B cell (primary cell): ENCODE data around the gene SHFL. TPM values are rescaled to one million over a fixed set of nuclear protein-coding genes. Genes with fewer than 3 reads are reported as not detected.

Source experiments
- ATAC-seq: fragments of 200-7000 bp; cut with Tn5 transposase; one replicate; pipeline ENCODE4 v1.10.0; 2021; ENCODE audit warnings: low read depth, mild to moderate bottlenecking, moderate number of reproducible peaks, moderate library complexity
- CTCF ChIA-PET: fragments of 350-600 bp; sonication (Branson Sonifier 250); formaldehyde crosslinking; loops from one replicate; lab custom pipeline; 2021; ENCODE audit warnings: antibody characterized with exemption, inconsistent platforms; lab: Charles Lee
- POLR2A ChIA-PET: fragments of 350-600 bp; sonication (Branson Sonifier 250); formaldehyde crosslinking; loops from one replicate; lab custom pipeline; 2021; ENCODE audit warnings: antibody characterized with exemption; lab: Charles Lee
- DNase-seq: peaks from one replicate; pipeline ENCODE4 v3.0.0; 2013
- H2AFZ ChIP-seq: 2 replicates; pipeline ENCODE4 v1.6.1; 2012; ENCODE audit warnings: mild to moderate bottlenecking, low read depth, low read length; ENCODE audit not compliant: insufficient read depth, poor library complexity, severe bottlenecking
- H3K27ac ChIP-seq, 2 donors: 1 replicate in 1 of 2; 2 replicates in 1 of 2; pipeline ENCODE4 v1.5.1; 2012 to 2013; ENCODE audit warnings: low read length in 2 of 2, mild to moderate bottlenecking in 2 of 2, moderate library complexity in 1 of 2
- H3K27me3 ChIP-seq, 4 experiments: fragments of 200-600 bp in 1 of 4; sonication (generic) in 1 of 4; replicated peaks in 1 of 4; 1 replicate in 2 of 4; 2 replicates in 2 of 4; pipeline versions ENCODE4 v1.6.1 to v1.7.0; 2013 to 2016; ENCODE audit warnings: low read length in 3 of 4, mild to moderate bottlenecking in 2 of 4, mixed read lengths in 1 of 4, moderate library complexity in 1 of 4; ENCODE audit not compliant: insufficient read depth in 4 of 4, control insufficient read depth in 3 of 4; ENCODE audit errors: control extremely low read depth in 1 of 4
- H3K36me3 ChIP-seq, 2 experiments: replicated peaks in 1 of 2; 1 replicate in 1 of 2; 2 replicates in 1 of 2; pipeline versions ENCODE4 v1.6.1 to v1.7.1; 2013; ENCODE audit warnings: low read length in 1 of 2; ENCODE audit not compliant: insufficient read depth in 2 of 2, control insufficient read depth in 1 of 2; ENCODE audit errors: control extremely low read depth in 1 of 2, extremely low read depth in 1 of 2
- H3K4me1 ChIP-seq, 2 donors: fragments of 200-600 bp in 1 of 2; sonication (generic) in 1 of 2; 1 replicate in 1 of 2; 2 replicates in 1 of 2; pipeline versions ENCODE4 v1.5.1 to v1.6.1; 2013 to 2017; ENCODE audit warnings: low read length in 2 of 2; ENCODE audit not compliant: control insufficient read depth in 2 of 2, insufficient read depth in 2 of 2
- H3K4me2 ChIP-seq: replicated peaks from 2 replicates; pipeline ENCODE3; 2012; ENCODE audit warnings: mild to moderate bottlenecking, low read depth, low read length; ENCODE audit not compliant: poor library complexity, severe bottlenecking
- H3K4me3 ChIP-seq, 5 experiments: fragments of 200-600 bp in 1 of 5; sonication (generic) in 1 of 5; 1 replicate in 3 of 5; 2 replicates in 2 of 5; pipeline versions ENCODE4 v1.5.1 to v1.7.0; 2011 to 2016; ENCODE audit warnings: low read length in 4 of 5, mild to moderate bottlenecking in 4 of 5, low read depth in 2 of 5, control low read depth in 1 of 5, moderate library complexity in 1 of 5; ENCODE audit not compliant: insufficient read depth in 1 of 5; ENCODE audit errors: control extremely low read depth in 1 of 5, extremely low read depth in 1 of 5
- H3K79me2 ChIP-seq: fragments of 200-600 bp; sonication (generic); one replicate; pipeline ENCODE4 v1.6.0; 2016; ENCODE audit warnings: low read length; ENCODE audit not compliant: control insufficient read depth, insufficient read depth
- H3K9ac ChIP-seq: fragments of 200-600 bp; sonication (generic); 2 replicates; pipeline ENCODE4 v1.6.1; 2017; ENCODE audit warnings: mild to moderate bottlenecking, low read length, moderate library complexity
- H3K9me3 ChIP-seq, 3 donors: one replicate each; pipeline versions ENCODE4 v1.6.1 to v1.7.1; 2013; ENCODE audit warnings: low read length in 2 of 3; ENCODE audit not compliant: control insufficient read depth in 2 of 3, insufficient read depth in 1 of 3; ENCODE audit errors: control extremely low read depth in 1 of 3
- H4K20me1 ChIP-seq: 2 replicates; pipeline ENCODE4 v1.6.0; 2012; ENCODE audit warnings: mild to moderate bottlenecking, low read length; ENCODE audit not compliant: insufficient read depth, control insufficient read depth, poor library complexity, severe bottlenecking
- H3K27ac Mint-ChIP-seq: one replicate; pipeline ENCODE4 v1.8.0; 2021; ENCODE audit warnings: mixed read lengths
- H3K27me3 Mint-ChIP-seq: one replicate; pipeline ENCODE4 v1.8.0; 2021; ENCODE audit warnings: mixed read lengths
- H3K4me1 Mint-ChIP-seq: one replicate; pipeline ENCODE4 v1.8.0; 2021; ENCODE audit warnings: mixed read lengths
- H3K4me3 Mint-ChIP-seq: one replicate; pipeline ENCODE4 v1.8.0; 2021; ENCODE audit warnings: mixed read lengths
- H3K9me3 Mint-ChIP-seq: one replicate; pipeline ENCODE4 v1.8.0; 2022; ENCODE audit warnings: mixed read lengths; ENCODE audit not compliant: insufficient read depth
- EZH2 ChIP-seq: IDR thresholded peaks from 2 replicates; pipeline ENCODE4 v1.6.1; 2012; ENCODE audit warnings: borderline replicate concordance, low read depth, mild to moderate bottlenecking, moderate library complexity, low read length; ENCODE audit not compliant: insufficient read depth, poor library complexity, severe bottlenecking
- WGBS: methylation state at CpG from one replicate; pipeline ENCODE4 v1.1.5; 2013; ENCODE audit warnings: missing lambda C conversion rate; ENCODE audit not compliant: insufficient coverage; 5-methylcytosine and 5-hydroxymethylcytosine counted together
- intact Hi-C: fragments of 100-400 bp; cut with micrococcal nuclease; formaldehyde crosslinking; loops from one replicate; pipeline ENCODE4 v1.10.0; 2022
- polyA plus RNA-seq: library from polyadenylated mRNA; depleted of rRNA; stranded (reverse); fragments of >200 nt; gene quantifications from 2 replicates; pipeline ENCODE4 v1.2.3, GENCODE V29; 2012
- small RNA-seq: library from RNA; depleted of rRNA; stranded (forward); fragments of <200 nt; gene quantifications from one replicate; pipeline ENCODE3, GENCODE V24; 2012; ENCODE audit warnings: low replicate concordance, low read depth; ENCODE audit not compliant: insufficient read length
- total RNA-seq, 2 donors: library from RNA; stranded (reverse); fragments of 120-200 nt in 1 of 2; gene quantifications; 1 replicate in 1 of 2; 2 replicates in 1 of 2; pipeline versions ENCODE4 v1.2.3 to v1.2.4, GENCODE V29; 2013 to 2022
- TF ChIP-seq, protein P1 (sequence below): fragments of 200-600 bp; IDR thresholded peaks from one replicate; pipeline ENCODE4 v1.8.0; 2022; ENCODE audit warnings: antibody characterized with exemption, mild to moderate bottlenecking

The SHFL gene
- total and polyA plus RNA-seq, 2 donors (not counting 1 experiment from before 2014, with no cell fraction given): 109 to 205 TPM

- Mint-ChIP-seq H3K27me3 (no peaks in the 10 kb centered on the region), H3K4me1 (no peaks in the 10 kb centered on the region), H3K9me3 (no peaks in the 10 kb centered on the region), H3K4me3 (no peak overlapping the region), H3K27ac (no peak overlapping the region)
- POLR2A ChIA-PET: no interaction called here
- no peak overlapping the region for H3K4me2 ChIP-seq
- no peak overlapping the region for H3K9ac ChIP-seq
- TF ChIP-seq, protein P1, sequence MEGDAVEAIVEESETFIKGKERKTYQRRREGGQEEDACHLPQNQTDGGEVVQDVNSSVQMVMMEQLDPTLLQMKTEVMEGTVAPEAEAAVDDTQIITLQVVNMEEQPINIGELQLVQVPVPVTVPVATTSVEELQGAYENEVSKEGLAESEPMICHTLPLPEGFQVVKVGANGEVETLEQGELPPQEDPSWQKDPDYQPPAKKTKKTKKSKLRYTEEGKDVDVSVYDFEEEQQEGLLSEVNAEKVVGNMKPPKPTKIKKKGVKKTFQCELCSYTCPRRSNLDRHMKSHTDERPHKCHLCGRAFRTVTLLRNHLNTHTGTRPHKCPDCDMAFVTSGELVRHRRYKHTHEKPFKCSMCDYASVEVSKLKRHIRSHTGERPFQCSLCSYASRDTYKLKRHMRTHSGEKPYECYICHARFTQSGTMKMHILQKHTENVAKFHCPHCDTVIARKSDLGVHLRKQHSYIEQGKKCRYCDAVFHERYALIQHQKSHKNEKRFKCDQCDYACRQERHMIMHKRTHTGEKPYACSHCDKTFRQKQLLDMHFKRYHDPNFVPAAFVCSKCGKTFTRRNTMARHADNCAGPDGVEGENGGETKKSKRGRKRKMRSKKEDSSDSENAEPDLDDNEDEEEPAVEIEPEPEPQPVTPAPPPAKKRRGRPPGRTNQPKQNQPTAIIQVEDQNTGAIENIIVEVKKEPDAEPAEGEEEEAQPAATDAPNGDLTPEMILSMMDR: no peak
- no peak for TF ChIP-seq EZH2
- CTCF ChIA-PET: no interaction called here
- no peaks in the 10 kb centered on the region for H3K9me3 ChIP-seq
- over 99% methylated on average over 13 of the region's 13 CpGs for WGBS
- H3K36me3 ChIP-seq: peaks cover 1 to 88% of the 10 kb centered on the region in 2 experiments
- no peaks in the 10 kb centered on the region for H3K4me1 ChIP-seq
- H3K27ac ChIP-seq: no peak overlapping the region
- no peaks in the 10 kb centered on the region for H3K79me2 ChIP-seq
- H3K4me3 ChIP-seq: no peak overlapping the region
- intact Hi-C loops: no loop called here
- no peaks in the 10 kb centered on the region for H4K20me1 ChIP-seq
- DNase-seq: no peak
- H2AFZ ChIP-seq: no peak overlapping the region
- no peaks in the 10 kb centered on the region for H3K27me3 ChIP-seq
- no peak for ATAC-seq
Measured at GRCh38 chr19:10141479-10141878, 55.4 kb downstream of the SHFL start.

- CTCF ChIA-PET: interaction anchor here (0.9 kb wide), 1 partner anchor 22 kb away, joined by 3 read pairs; no protein-coding TSS in a partner anchor
- Histone ChIP-seq H4K20me1 (no peaks in the 10 kb centered on the region), H3K27ac (no peak overlapping the region), H3K36me3 (peaks cover 1 to 89% of the 10 kb centered on the region in 2 experiments), H3K4me3 (no peak overlapping the region), H3K9me3 (no peaks in the 10 kb centered on the region), H3K79me2 (no peaks in the 10 kb centered on the region), H3K9ac (no peak overlapping the region), H3K4me1 (no peaks in the 10 kb centered on the region), H3K4me2 (no peak overlapping the region), H3K27me3 (no peaks in the 10 kb centered on the region), H2AFZ (no peak overlapping the region)
- no peaks in the 10 kb centered on the region for H3K9me3 Mint-ChIP-seq
- DNase-seq (no peak), ATAC-seq (no peak)
- no peak for TF ChIP-seq EZH2
- TF ChIP-seq, protein P1: no peak
- H3K27me3 Mint-ChIP-seq: no peaks in the 10 kb centered on the region
- no peak overlapping the region for H3K4me3 Mint-ChIP-seq
- 98% methylated on average over 14 of the region's 18 CpGs for WGBS
- intact Hi-C loops: no loop called here
- POLR2A ChIA-PET: no interaction called here
- no peak overlapping the region for H3K27ac Mint-ChIP-seq
- no peaks in the 10 kb centered on the region for H3K4me1 Mint-ChIP-seq
Measured at GRCh38 chr19:10141973-10142372, 55.9 kb downstream of the SHFL start.

Small RNA genes lying within 50 kb of the gene (small RNA-seq; reads per million reads assigned to genes)
- gene MIR5589 (not detected), gene SNORD105 (703 reads per million, percentile 98 among the genes with 10 or more reads in this experiment), gene SNORD105B (1,370 reads per million, percentile 98 among the genes with 10 or more reads in this experiment)

Other genes starting within 250 kb of the SHFL start
- not detected in 2 replicates for gene OLFM2, start 149.8 kb upstream of the SHFL start, total RNA-seq
- 0.15 TPM in 1 of 2 replicates, not detected in the other for gene OLFM2, start 149.8 kb upstream of the SHFL start, polyA plus RNA-seq
- gene COL5A3, start 75.8 kb upstream of the SHFL start, total RNA-seq: not detected in 2 replicates
- gene COL5A3, start 75.8 kb upstream of the SHFL start, polyA plus RNA-seq: 0.01 and 0.04 TPM in 2 replicates
- not detected in 2 replicates for gene RDH8, start 72.8 kb upstream of the SHFL start, total RNA-seq
- not detected in 2 replicates for gene RDH8, start 72.8 kb upstream of the SHFL start, polyA plus RNA-seq
- gene ANGPTL6, start 16.4 kb downstream of the SHFL start, total RNA-seq: 18.1 and 20.3 TPM in 2 replicates
- 13.2 and 23.5 TPM in 2 replicates for gene ANGPTL6, start 16.4 kb downstream of the SHFL start, polyA plus RNA-seq
- gene PPAN, start 20.0 kb downstream of the SHFL start, total RNA-seq: 80.5 and 88.0 TPM in 2 replicates
- 42.2 and 51.0 TPM in 2 replicates for gene PPAN, start 20.0 kb downstream of the SHFL start, polyA plus RNA-seq
- gene P2RY11, start 25.4 kb downstream of the SHFL start, total RNA-seq: 27.1 and 28.3 TPM in 2 replicates
- 25.8 and 29.7 TPM in 2 replicates for gene P2RY11, start 25.4 kb downstream of the SHFL start, polyA plus RNA-seq
- 261 and 270 TPM in 2 replicates for gene EIF3G, start 33.6 kb downstream of the SHFL start, total RNA-seq
- 295 and 308 TPM in 2 replicates for gene EIF3G, start 33.6 kb downstream of the SHFL start, polyA plus RNA-seq
- 108 and 119 TPM in 2 replicates for gene DNMT1, start 108.6 kb downstream of the SHFL start, total RNA-seq
- gene DNMT1, start 108.6 kb downstream of the SHFL start, polyA plus RNA-seq: 53.0 and 60.2 TPM in 2 replicates
- 3.6 and 4.4 TPM in 2 replicates for gene S1PR2, start 145.0 kb downstream of the SHFL start, total RNA-seq
- 1.8 and 8.9 TPM in 2 replicates for gene S1PR2, start 145.0 kb downstream of the SHFL start, polyA plus RNA-seq
- 39.8 and 40.1 TPM in 2 replicates for gene MRPL4, start 165.9 kb downstream of the SHFL start, total RNA-seq
- 67.8 and 81.1 TPM in 2 replicates for gene MRPL4, start 165.9 kb downstream of the SHFL start, polyA plus RNA-seq
- 7.3 and 10.2 TPM in 2 replicates for gene ICAM1, start 184.8 kb downstream of the SHFL start, total RNA-seq
- 11.9 and 63.9 TPM in 2 replicates for gene ICAM1, start 184.8 kb downstream of the SHFL start, polyA plus RNA-seq
- 0.44 and 0.51 TPM in 2 replicates for gene ICAM4, start 200.6 kb downstream of the SHFL start, total RNA-seq
- gene ICAM4, start 200.6 kb downstream of the SHFL start, polyA plus RNA-seq: 0.71 and 0.78 TPM in 2 replicates
- gene ICAM5, start 203.6 kb downstream of the SHFL start, total RNA-seq: 0.34 and 0.54 TPM in 2 replicates
- 0.14 TPM in 1 of 2 replicates, not detected in the other for gene ICAM5, start 203.6 kb downstream of the SHFL start, polyA plus RNA-seq
- 6.4 and 7.4 TPM in 2 replicates for gene ZGLP1, start 223.5 kb downstream of the SHFL start, total RNA-seq
- gene ZGLP1, start 223.5 kb downstream of the SHFL start, polyA plus RNA-seq: 3.3 and 8.0 TPM in 2 replicates
- gene FDX2, start 229.7 kb downstream of the SHFL start, total RNA-seq: 13.6 and 13.9 TPM in 2 replicates
- 13.8 and 21.5 TPM in 2 replicates for gene FDX2, start 229.7 kb downstream of the SHFL start, polyA plus RNA-seq
- gene RAVER1, start 247.2 kb downstream of the SHFL start, total RNA-seq: 54.6 and 62.7 TPM in 2 replicates
- gene RAVER1, start 247.2 kb downstream of the SHFL start, polyA plus RNA-seq: 21.0 and 27.3 TPM in 2 replicates